PC-9 (cell line): ENCODE results near the gene IL10RB.

ENCODE experiments used
- CTCF ChIP-seq: fragments of 200-600 bp; sonication (generic); conservative IDR thresholded peaks from 2 replicates; pipeline ENCODE4 v1.6.1; 2017; ENCODE audit warnings: mixed run types, antibody characterized with exemption, mild to moderate bottlenecking, moderate library complexity
- EZH2 ChIP-seq: fragments of 200-600 bp; sonication (generic); IDR thresholded peaks from 2 replicates; pipeline ENCODE4 v1.8.0; 2017; ENCODE audit warnings: antibody characterized with exemption, low read depth

- TF ChIP-seq CTCF (no peak), EZH2 (no peak)
Observed at GRCh38 chr21:33315946-33316710, 50.0 kb downstream of the IL10RB start.
